ENCODE data around the gene CIB2. TPM values are rescaled to one million over a fixed set of nuclear protein-coding genes. Genes with fewer than 3 reads are reported as not detected.

The CIB2 gene
- total RNA-seq, 1 experiment from 2014 or later: 17.3 TPM

GRCh38 chr15:78065284-78065872, 65.9 kb downstream of the CIB2 start:
- Histone ChIP-seq H3K27me3 (ENCODE audit: insufficient read depth, low read length) (no peaks in the 10 kb centered on the region), H2AFZ (ENCODE audit: low read depth, low read length, poor library complexity, severe bottlenecking) (no peak overlapping the region), H3K4me2 (ENCODE audit: low read length) (no peak overlapping the region), H3K4me3 (replicated peaks in 1 of 2; ENCODE audit: low read depth in 1 of 2, low read length in 2 of 2) (no peak overlapping the region), H3K9me3 (ENCODE audit: control insufficient read depth in 1 of 2, insufficient read depth in 1 of 2, low read depth in 1 of 2, low read length in 2 of 2) (no peaks in the 10 kb centered on the region), H3K9me2 (ENCODE audit: insufficient read depth) (no peaks in the 10 kb centered on the region), H3K4me1 (ENCODE audit: control insufficient read depth in 1 of 2, insufficient read depth in 2 of 2, low read length in 2 of 2) (peaks cover 7 to 13% of the 10 kb centered on the region in 2 experiments; a peak in 2 of 4 replicates), H3K27ac (ENCODE audit: low read depth, low read length) (no peak overlapping the region), H4K20me1 (ENCODE audit: insufficient read depth) (no peaks in the 10 kb centered on the region), H3K79me2 (ENCODE audit: insufficient read depth, low read length) (peaks cover 41% of the 10 kb centered on the region), H3K9ac (ENCODE audit: low read length) (no peak overlapping the region), H3K36me3 (ENCODE audit: control insufficient read depth in 1 of 2, insufficient read depth in 2 of 2, low read length in 2 of 2) (no peaks in the 10 kb centered on the region)
- ChIA-PET RAD21 (ENCODE audit: low non-redundant PET in 1 of 2, low total read pairs in 2 of 2, uncharacterized antibody in 2 of 2, unreplicated experiment in 2 of 2) (no interaction called here), CTCF (no interaction called here), POLR2A (no interaction called here)
- no TSS peak for BruUV-seq (replicated peaks)
- ATAC-seq (no peak), DNase-seq (ENCODE audit: low read depth, low spot score) (no peak)
- TF ChIP-seq SRF (IDR thresholded peaks at IDR 0.05; ENCODE audit: low read depth) (no peak), EGR1 (IDR thresholded peaks at IDR 0.05; ENCODE audit: low read depth) (no peak), EZH2 (IDR thresholded peaks at IDR 0.05) (no peak)
- TF ChIP-seq, protein P1, sequence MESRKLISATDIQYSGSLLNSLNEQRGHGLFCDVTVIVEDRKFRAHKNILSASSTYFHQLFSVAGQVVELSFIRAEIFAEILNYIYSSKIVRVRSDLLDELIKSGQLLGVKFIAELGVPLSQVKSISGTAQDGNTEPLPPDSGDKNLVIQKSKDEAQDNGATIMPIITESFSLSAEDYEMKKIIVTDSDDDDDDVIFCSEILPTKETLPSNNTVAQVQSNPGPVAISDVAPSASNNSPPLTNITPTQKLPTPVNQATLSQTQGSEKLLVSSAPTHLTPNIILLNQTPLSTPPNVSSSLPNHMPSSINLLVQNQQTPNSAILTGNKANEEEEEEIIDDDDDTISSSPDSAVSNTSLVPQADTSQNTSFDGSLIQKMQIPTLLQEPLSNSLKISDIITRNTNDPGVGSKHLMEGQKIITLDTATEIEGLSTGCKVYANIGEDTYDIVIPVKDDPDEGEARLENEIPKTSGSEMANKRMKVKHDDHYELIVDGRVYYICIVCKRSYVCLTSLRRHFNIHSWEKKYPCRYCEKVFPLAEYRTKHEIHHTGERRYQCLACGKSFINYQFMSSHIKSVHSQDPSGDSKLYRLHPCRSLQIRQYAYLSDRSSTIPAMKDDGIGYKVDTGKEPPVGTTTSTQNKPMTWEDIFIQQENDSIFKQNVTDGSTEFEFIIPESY (IDR thresholded peaks at IDR 0.05; ENCODE audit: extremely low read depth, insufficient replicate concordance, low read length): no peak
- intact Hi-C loops (cut with micrococcal nuclease): no loop called here

DNA sequence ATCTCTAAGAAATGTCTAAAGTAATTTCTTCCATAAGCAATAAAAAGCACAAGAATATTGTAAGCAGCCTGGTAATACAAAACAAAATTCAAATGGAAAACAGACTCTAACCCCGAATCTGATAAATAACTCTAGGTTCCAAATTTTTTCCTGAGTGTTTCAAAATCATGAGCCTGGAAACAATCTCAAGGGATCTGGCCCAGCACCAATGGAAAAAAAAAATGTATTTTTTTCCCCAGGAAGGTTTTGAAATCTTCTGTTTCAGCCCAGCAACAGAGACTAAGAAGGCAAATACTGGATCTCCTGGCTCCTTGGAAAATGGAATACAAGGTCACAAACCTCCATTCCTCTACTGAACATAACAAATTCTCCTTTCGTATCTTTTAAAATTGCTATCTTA, 66.7 kb downstream of the CIB2 start:
- Histone ChIP-seq H3K9ac (ENCODE audit: low read length) (no peak overlapping the region), H3K4me3 (replicated peaks in 1 of 2; ENCODE audit: low read depth in 1 of 2, low read length in 2 of 2) (no peak overlapping the region), H3K9me3 (ENCODE audit: control insufficient read depth in 1 of 2, insufficient read depth in 1 of 2, low read depth in 1 of 2, low read length in 2 of 2) (no peaks in the 10 kb centered on the region), H3K27me3 (ENCODE audit: insufficient read depth, low read length) (no peaks in the 10 kb centered on the region), H2AFZ (ENCODE audit: low read depth, low read length, poor library complexity, severe bottlenecking) (no peak overlapping the region), H3K36me3 (ENCODE audit: control insufficient read depth in 1 of 2, insufficient read depth in 2 of 2, low read length in 2 of 2) (no peaks in the 10 kb centered on the region), H3K79me2 (ENCODE audit: insufficient read depth, low read length) (peaks cover 33% of the 10 kb centered on the region), H3K9me2 (ENCODE audit: insufficient read depth) (no peaks in the 10 kb centered on the region), H4K20me1 (ENCODE audit: insufficient read depth) (no peaks in the 10 kb centered on the region), H3K27ac (ENCODE audit: low read depth, low read length) (no peak overlapping the region), H3K4me1 (ENCODE audit: control insufficient read depth in 1 of 2, insufficient read depth in 2 of 2, low read length in 2 of 2) (peaks cover 6 to 7% of the 10 kb centered on the region in 2 experiments; a peak in 2 of 4 replicates), H3K4me2 (ENCODE audit: low read length) (no peak overlapping the region)
- DNase-seq (ENCODE audit: low read depth, low spot score) (no peak), ATAC-seq (no peak)
- ChIA-PET RAD21 (ENCODE audit: low non-redundant PET in 1 of 2, low total read pairs in 2 of 2, uncharacterized antibody in 2 of 2, unreplicated experiment in 2 of 2) (no interaction called here), POLR2A (no interaction called here), CTCF (no interaction called here)
- BruUV-seq (replicated peaks): no TSS peak
- TF ChIP-seq CEBPB (IDR thresholded peaks at IDR 0.05; ENCODE audit: low read depth) (no peak), SIN3A (IDR thresholded peaks at IDR 0.05; ENCODE audit: low read depth) (no peak), SP1 (IDR thresholded peaks at IDR 0.05; ENCODE audit: low read depth) (no peak), ZFX (IDR thresholded peaks at IDR 0.05) (no peak), CBX3 (IDR thresholded peaks at IDR 0.05; ENCODE audit: low read depth) (no peak), EZH2phosphoT487 (IDR thresholded peaks at IDR 0.05; ENCODE audit: borderline replicate concordance) (no peak), ELF1 (IDR thresholded peaks at IDR 0.05; ENCODE audit: borderline replicate concordance, low read depth) (no peak), ATF3 (IDR thresholded peaks at IDR 0.05) (no peak), POLR2AphosphoS5 (IDR thresholded peaks at IDR 0.05; ENCODE audit: low read depth, low read length) (no peak), YY1 (IDR thresholded peaks at IDR 0.05; ENCODE audit: extremely low read depth, insufficient replicate concordance, low read depth, low read length) (no peak), TCF7L2 (IDR thresholded peaks at IDR 0.05; ENCODE audit: borderline replicate concordance, extremely low read depth, insufficient read depth, insufficient read length) (no peak)
- TF ChIP-seq, protein P2, sequence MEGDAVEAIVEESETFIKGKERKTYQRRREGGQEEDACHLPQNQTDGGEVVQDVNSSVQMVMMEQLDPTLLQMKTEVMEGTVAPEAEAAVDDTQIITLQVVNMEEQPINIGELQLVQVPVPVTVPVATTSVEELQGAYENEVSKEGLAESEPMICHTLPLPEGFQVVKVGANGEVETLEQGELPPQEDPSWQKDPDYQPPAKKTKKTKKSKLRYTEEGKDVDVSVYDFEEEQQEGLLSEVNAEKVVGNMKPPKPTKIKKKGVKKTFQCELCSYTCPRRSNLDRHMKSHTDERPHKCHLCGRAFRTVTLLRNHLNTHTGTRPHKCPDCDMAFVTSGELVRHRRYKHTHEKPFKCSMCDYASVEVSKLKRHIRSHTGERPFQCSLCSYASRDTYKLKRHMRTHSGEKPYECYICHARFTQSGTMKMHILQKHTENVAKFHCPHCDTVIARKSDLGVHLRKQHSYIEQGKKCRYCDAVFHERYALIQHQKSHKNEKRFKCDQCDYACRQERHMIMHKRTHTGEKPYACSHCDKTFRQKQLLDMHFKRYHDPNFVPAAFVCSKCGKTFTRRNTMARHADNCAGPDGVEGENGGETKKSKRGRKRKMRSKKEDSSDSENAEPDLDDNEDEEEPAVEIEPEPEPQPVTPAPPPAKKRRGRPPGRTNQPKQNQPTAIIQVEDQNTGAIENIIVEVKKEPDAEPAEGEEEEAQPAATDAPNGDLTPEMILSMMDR (IDR thresholded peaks at IDR 0.05 in 2 of 3, conservative IDR thresholded peaks at IDR 0.05 in 1 of 3; ENCODE audit: borderline replicate concordance in 1 of 3, insufficient read depth in 1 of 3, low read depth in 2 of 3, low read length in 2 of 3): no peak
- intact Hi-C loops (cut with micrococcal nuclease): no loop called here

All from HCT116 (cell line).